IPS-15b (cell line): ENCODE measurements around the gene PTPRN2.

Experiments
- H3K27me3 ChIP-seq: one replicate; pipeline ENCODE4 v1.6.1; 2013; ENCODE audit warnings: low read length; ENCODE audit not compliant: control insufficient read depth, insufficient read depth
- H3K36me3 ChIP-seq: one replicate; pipeline ENCODE4 v1.6.1; 2013; ENCODE audit warnings: low read length; ENCODE audit not compliant: control insufficient read depth, insufficient read depth
- H3K4me1 ChIP-seq: one replicate; pipeline ENCODE4 v1.6.1; 2013; ENCODE audit warnings: mild to moderate bottlenecking, low read length; ENCODE audit not compliant: control insufficient read depth, insufficient read depth
- H3K4me3 ChIP-seq: one replicate; pipeline ENCODE4 v1.5.1; 2013; ENCODE audit warnings: low read depth, low read length
- H3K9ac ChIP-seq: one replicate; pipeline ENCODE4 v1.6.1; 2013; ENCODE audit warnings: low read depth, mild to moderate bottlenecking, low read length
- H3K9me3 ChIP-seq: one replicate; pipeline ENCODE4 v1.6.1; 2013; ENCODE audit warnings: mild to moderate bottlenecking, low read length; ENCODE audit not compliant: control insufficient read depth, insufficient read depth

PTPRN2 gene

GRCh38 chr7:157893535-157894044 is 694.0 kb downstream of the PTPRN2 start:
- Histone ChIP-seq H3K9ac (no peak overlapping the region), H3K36me3 (no peaks in the 10 kb centered on the region), H3K9me3 (no peaks in the 10 kb centered on the region), H3K4me1 (no peaks in the 10 kb centered on the region), H3K27me3 (no peaks in the 10 kb centered on the region), H3K4me3 (no peak overlapping the region)

GRCh38 chr7:157892751-157893523 is 694.7 kb downstream of the PTPRN2 start:
- no peaks in the 10 kb centered on the region for H3K4me1 ChIP-seq

GRCh38 chr7:157890921-157891401 is 696.7 kb downstream of the PTPRN2 start:
- H3K4me3 ChIP-seq, result no peak overlapping the region
- no peaks in the 10 kb centered on the region for H3K36me3 ChIP-seq
- no peak overlapping the region for H3K9ac ChIP-seq
- no peaks in the 10 kb centered on the region for H3K4me1 ChIP-seq
- no peaks in the 10 kb centered on the region for H3K27me3 ChIP-seq
- no peaks in the 10 kb centered on the region for H3K9me3 ChIP-seq

More at GRCh38 chr7:157892751-157893523, 694.7 kb downstream of the PTPRN2 start:
- H3K4me3 ChIP-seq, result no peak overlapping the region
- H3K9me3 ChIP-seq, result no peaks in the 10 kb centered on the region
- H3K27me3 ChIP-seq, result no peaks in the 10 kb centered on the region
- H3K9ac ChIP-seq, result no peak overlapping the region
- H3K36me3 ChIP-seq, result no peaks in the 10 kb centered on the region

- H3K9ac ChIP-seq, result no peak overlapping the region
- H3K36me3 ChIP-seq, result no peaks in the 10 kb centered on the region
- H3K4me1 ChIP-seq, result no peaks in the 10 kb centered on the region
- no peaks in the 10 kb centered on the region for H3K27me3 ChIP-seq
- H3K9me3 ChIP-seq, result no peaks in the 10 kb centered on the region
- H3K4me3 ChIP-seq, result no peak overlapping the region
These were observed 698.1 kb downstream of the PTPRN2 start for GRCh38 chr7:157889480-157889879.

GRCh38 chr7:157888579-157888978 is 699.0 kb downstream of the PTPRN2 start:
- Histone ChIP-seq H3K27me3 (no peaks in the 10 kb centered on the region), H3K36me3 (no peaks in the 10 kb centered on the region), H3K4me3 (no peak overlapping the region), H3K9ac (no peak overlapping the region), H3K9me3 (peaks cover 4% of the 10 kb centered on the region), H3K4me1 (no peaks in the 10 kb centered on the region)

GRCh38 chr7:157887400-157887799 is 700.2 kb downstream of the PTPRN2 start:
- H3K4me1 ChIP-seq, result no peaks in the 10 kb centered on the region
- H3K9me3 ChIP-seq, result peaks cover 4% of the 10 kb centered on the region
- H3K36me3 ChIP-seq, result no peaks in the 10 kb centered on the region
- H3K27me3 ChIP-seq, result no peaks in the 10 kb centered on the region
- H3K9ac ChIP-seq, result no peak overlapping the region
- no peak overlapping the region for H3K4me3 ChIP-seq

- H3K9me3 ChIP-seq, result peaks cover 4% of the 10 kb centered on the region
- H3K4me3 ChIP-seq, result no peak overlapping the region
- no peak overlapping the region for H3K9ac ChIP-seq
- no peaks in the 10 kb centered on the region for H3K4me1 ChIP-seq
- no peaks in the 10 kb centered on the region for H3K27me3 ChIP-seq
- H3K36me3 ChIP-seq, result no peaks in the 10 kb centered on the region
These were observed 700.9 kb downstream of the PTPRN2 start for GRCh38 chr7:157886711-157887110.

GRCh38 chr7:157886266-157886665 is 701.4 kb downstream of the PTPRN2 start:
- Histone ChIP-seq H3K9me3 (peaks cover 4% of the 10 kb centered on the region), H3K9ac (no peak overlapping the region), H3K4me1 (no peaks in the 10 kb centered on the region), H3K4me3 (no peak overlapping the region), H3K36me3 (no peaks in the 10 kb centered on the region), H3K27me3 (no peaks in the 10 kb centered on the region)

GRCh38 chr7:157885140-157885539 is 702.5 kb downstream of the PTPRN2 start:
- H3K27me3 ChIP-seq, result no peaks in the 10 kb centered on the region
- H3K4me1 ChIP-seq, result no peaks in the 10 kb centered on the region
- H3K4me3 ChIP-seq, result no peak overlapping the region
- no peak overlapping the region for H3K9ac ChIP-seq
- no peaks in the 10 kb centered on the region for H3K36me3 ChIP-seq
- peaks cover 4% of the 10 kb centered on the region for H3K9me3 ChIP-seq

GRCh38 chr7:157884461-157885062 is 703.1 kb downstream of the PTPRN2 start:
- peaks cover 4% of the 10 kb centered on the region for H3K9me3 ChIP-seq
- no peak overlapping the region for H3K9ac ChIP-seq
- H3K36me3 ChIP-seq, result no peaks in the 10 kb centered on the region
- no peaks in the 10 kb centered on the region for H3K4me1 ChIP-seq
- H3K27me3 ChIP-seq, result no peaks in the 10 kb centered on the region
- H3K4me3 ChIP-seq, result no peak overlapping the region

- no peak overlapping the region for H3K4me3 ChIP-seq
- H3K9me3 ChIP-seq, result peaks cover 4% of the 10 kb centered on the region
- no peaks in the 10 kb centered on the region for H3K27me3 ChIP-seq
- H3K9ac ChIP-seq, result no peak overlapping the region
- H3K36me3 ChIP-seq, result no peaks in the 10 kb centered on the region
- H3K4me1 ChIP-seq, result no peaks in the 10 kb centered on the region
These were observed 706.4 kb downstream of the PTPRN2 start for GRCh38 chr7:157881048-157881771.
